GM12878 (cell line): ENCODE measurements around the gene SGMS1. TPM values are rescaled to one million over a fixed set of nuclear protein-coding genes. Genes with fewer than 3 reads are reported as not detected.
A peak's percentile ranks its signal among the peaks of the same experiment; 100 is the strongest.

Source experiments
- ATF7 ChIP-seq: fragments of 450-650 bp; IDR thresholded peaks from 2 replicates; pipeline ENCODE4 v1.6.1; 2016; ENCODE audit warnings: low read depth, mild to moderate bottlenecking
- BACH1 ChIP-seq: fragments of 450-650 bp; IDR thresholded peaks from 2 replicates; pipeline ENCODE4 v1.6.1; 2017; ENCODE audit warnings: mild to moderate bottlenecking, borderline replicate concordance
- IRF3 ChIP-seq: fragments of 450-650 bp; IDR thresholded peaks from 2 replicates; pipeline ENCODE4 v1.6.1; 2014; ENCODE audit warnings: mild to moderate bottlenecking
- IRF4 ChIP-seq: IDR thresholded peaks from 2 replicates; pipeline ENCODE4 v1.6.1; 2011; ENCODE audit warnings: low read depth, low read length
- IRF5 ChIP-seq: fragments of 450-650 bp; IDR thresholded peaks from 2 replicates; pipeline ENCODE4 v1.6.1; 2017; ENCODE audit warnings: borderline replicate concordance
- KDM1A ChIP-seq: fragments of 200-600 bp; sonication (generic); IDR thresholded peaks from 2 replicates; pipeline ENCODE4 v1.6.1; 2016; ENCODE audit warnings: borderline replicate concordance
- MEF2A ChIP-seq: IDR thresholded peaks from 2 replicates; pipeline ENCODE4 v1.6.1; 2011; ENCODE audit warnings: low read depth, mild to moderate bottlenecking, low read length, moderate library complexity; ENCODE audit not compliant: insufficient read depth
- MLLT1 ChIP-seq: fragments of 450-650 bp; IDR thresholded peaks from 2 replicates; pipeline ENCODE4 v1.6.1; 2016; ENCODE audit warnings: mild to moderate bottlenecking
- MTA2 ChIP-seq: fragments of 450-650 bp; IDR thresholded peaks from 2 replicates; pipeline ENCODE4 v1.6.1; 2016; ENCODE audit warnings: low read depth, mild to moderate bottlenecking, moderate library complexity
- NRF1 ChIP-seq: conservative IDR thresholded peaks from 2 replicates; pipeline ENCODE4 v1.6.1; 2011; ENCODE audit warnings: mild to moderate bottlenecking, low read depth, low read length, improper control_type of control experiment
- POU2F2 ChIP-seq: IDR thresholded peaks from 3 replicates; pipeline ENCODE4 v1.6.1; 2011; ENCODE audit warnings: low read depth, mild to moderate bottlenecking, low read length, borderline replicate concordance
- REST ChIP-seq: IDR thresholded peaks from 2 replicates; pipeline ENCODE4 v1.6.1; 2012; ENCODE audit warnings: mild to moderate bottlenecking, low read depth, low read length
- SIN3A ChIP-seq: IDR thresholded peaks from 2 replicates; pipeline ENCODE4 v1.6.1; 2012; ENCODE audit warnings: low read depth, low read length, improper control_type of control experiment
- SKIL ChIP-seq: fragments of 450-650 bp; IDR thresholded peaks from 2 replicates; pipeline ENCODE4 v1.6.1; 2017; ENCODE audit warnings: mild to moderate bottlenecking, low read depth, inconsistent platforms; ENCODE audit not compliant: poor library complexity, severe bottlenecking
- SMAD5 ChIP-seq: IDR thresholded peaks from 2 replicates; pipeline ENCODE4 v1.6.1; 2016; ENCODE audit warnings: antibody characterized with exemption, low read depth
- SUPT20H ChIP-seq: IDR thresholded peaks from 2 replicates; pipeline ENCODE4 v1.6.1; 2011; ENCODE audit warnings: low read depth, mild to moderate bottlenecking, low read length, moderate library complexity, borderline replicate concordance; ENCODE audit not compliant: control insufficient read depth
- TARDBP ChIP-seq: IDR thresholded peaks from 2 replicates; pipeline ENCODE4 v1.6.1; 2016; ENCODE audit warnings: borderline replicate concordance
- USF2 ChIP-seq: IDR thresholded peaks from 2 replicates; pipeline ENCODE4 v1.6.1; 2011; ENCODE audit warnings: low read depth, low read length, improper control_type of control experiment, borderline replicate concordance
- ZNF217 ChIP-seq: fragments of 450-650 bp; IDR thresholded peaks from 2 replicates; pipeline ENCODE4 v1.6.1; 2017; ENCODE audit warnings: antibody characterized with exemption, mild to moderate bottlenecking
- polyA plus RNA-seq, 11 experiments: library from polyadenylated mRNA; depleted of rRNA in 4 of 11; unstranded in 6 of 11; stranded (reverse) in 5 of 11; fragments of >200 nt; fragmentation: Nextera tagmentation in 4 of 11; fragmentation: Illumina TruSeq in 1 of 11; extraction: Ambion mirVana in 4 of 11; extraction: Trizol in 1 of 11; gene quantifications; 1 replicate in 1 of 11; 2 replicates in 10 of 11; pipeline versions ENCODE4 v1.2.1 to v1.2.3, GENCODE V29; 2011 to 2016; ENCODE audit warnings: inconsistent platforms in 2 of 11, missing spikeins in 2 of 11, low read depth in 1 of 11
- total RNA-seq, 4 experiments: library from RNA; depleted of rRNA in 3 of 4; stranded (reverse); fragments of >200 nt in 3 of 4; fragmentation: Illumina TruSeq in 1 of 4; extraction: Trizol in 1 of 4; gene quantifications; 2 replicates each; pipeline versions ENCODE4 v1.2.1 to v1.2.3, GENCODE V29; 2013 to 2021

The SGMS1 gene
- total and polyA plus RNA-seq, 10 of the 15 experiments (the other 5 are each of a cell fraction or from before 2014, with no cell fraction given), result 1.4 to 14.5 (median 4.9) TPM

- no peak for TF ChIP-seq REST
- TF ChIP-seq SKIL, result peak; percentile 27
- TF ChIP-seq NRF1, result peak; percentile 68
- TF ChIP-seq SIN3A, result peak; percentile 47; the same call in 1 of the 2 replicates
- TF ChIP-seq TARDBP, result no peak
- TF ChIP-seq ZNF217, result no peak
- 0 out of 2 replicates have a peak, but pooled peaks have one; percentile 1 for TF ChIP-seq ATF7
- peak; percentile 18; the same call in 1 of the 2 replicates for TF ChIP-seq MEF2A
- TF ChIP-seq IRF4, result no peak
- TF ChIP-seq IRF5, result no peak
- TF ChIP-seq IRF3, result no peak
- no peak for TF ChIP-seq KDM1A
- no peak; the same call in none of the 2 replicates for TF ChIP-seq USF2
- TF ChIP-seq MTA2, result peak; percentile 19; the same call in 1 of the 2 replicates
- no peak for TF ChIP-seq POU2F2
- TF ChIP-seq SUPT20H, result no peak
- TF ChIP-seq SMAD5, result 0 out of 2 replicates have a peak, but pooled peaks have one; percentile 34
- TF ChIP-seq BACH1, result peak; percentile 77; the same call in 1 of the 2 replicates
- TF ChIP-seq MLLT1, result peak; percentile 12; the same call in 1 of the 2 replicates
Measured at GRCh38 chr10:50624413-50624865, 683 bp upstream of the SGMS1 start (continued).
